Chondrocyte (in vitro differentiated cells): ENCODE results near the gene LFNG. TPM values are rescaled to one million over a fixed set of nuclear protein-coding genes. Genes with fewer than 3 reads are reported as not detected.

Source experiments
- DNase-seq: peaks from one replicate; pipeline ENCODE4 v3.0.0; 2021; ENCODE audit warnings: mixed read lengths, low spot score
- H3K27ac Mint-ChIP-seq: one replicate; pipeline ENCODE4 v1.8.0; 2021; ENCODE audit warnings: mild to moderate bottlenecking, moderate library complexity, mixed read lengths; ENCODE audit not compliant: unreplicated experiment
- H3K27me3 Mint-ChIP-seq: 2 replicates; pipeline ENCODE4 v1.8.0; 2021; ENCODE audit warnings: low read depth, mixed read lengths
- H3K36me3 Mint-ChIP-seq: 2 replicates; pipeline ENCODE4 v1.8.0; 2021; ENCODE audit warnings: low read depth, mixed read lengths
- H3K4me1 Mint-ChIP-seq: 2 replicates; pipeline ENCODE4 v1.8.0; 2021; ENCODE audit warnings: low read depth, mild to moderate bottlenecking, mixed read lengths
- H3K4me3 Mint-ChIP-seq: one replicate; pipeline ENCODE4 v1.8.0; 2021; ENCODE audit warnings: mild to moderate bottlenecking, moderate library complexity, mixed read lengths; ENCODE audit not compliant: unreplicated experiment
- H3K9me3 Mint-ChIP-seq: 2 replicates; pipeline ENCODE4 v1.8.0; 2021; ENCODE audit warnings: low read depth, mixed read lengths
- total RNA-seq: library from RNA; stranded (reverse); gene quantifications from 3 replicates; pipeline ENCODE4 v1.2.1, GENCODE V29; 2021
- TF ChIP-seq, protein P1 (sequence below): fragments of 200-600 bp; sonication (generic); IDR thresholded peaks from 2 replicates; pipeline ENCODE4 v1.5.0; 2021; ENCODE audit warnings: antibody characterized with exemption, mild to moderate bottlenecking, moderate library complexity

LFNG gene
- total RNA-seq, 1 donor from 2014 or later, result 39.9 TPM

DNA sequence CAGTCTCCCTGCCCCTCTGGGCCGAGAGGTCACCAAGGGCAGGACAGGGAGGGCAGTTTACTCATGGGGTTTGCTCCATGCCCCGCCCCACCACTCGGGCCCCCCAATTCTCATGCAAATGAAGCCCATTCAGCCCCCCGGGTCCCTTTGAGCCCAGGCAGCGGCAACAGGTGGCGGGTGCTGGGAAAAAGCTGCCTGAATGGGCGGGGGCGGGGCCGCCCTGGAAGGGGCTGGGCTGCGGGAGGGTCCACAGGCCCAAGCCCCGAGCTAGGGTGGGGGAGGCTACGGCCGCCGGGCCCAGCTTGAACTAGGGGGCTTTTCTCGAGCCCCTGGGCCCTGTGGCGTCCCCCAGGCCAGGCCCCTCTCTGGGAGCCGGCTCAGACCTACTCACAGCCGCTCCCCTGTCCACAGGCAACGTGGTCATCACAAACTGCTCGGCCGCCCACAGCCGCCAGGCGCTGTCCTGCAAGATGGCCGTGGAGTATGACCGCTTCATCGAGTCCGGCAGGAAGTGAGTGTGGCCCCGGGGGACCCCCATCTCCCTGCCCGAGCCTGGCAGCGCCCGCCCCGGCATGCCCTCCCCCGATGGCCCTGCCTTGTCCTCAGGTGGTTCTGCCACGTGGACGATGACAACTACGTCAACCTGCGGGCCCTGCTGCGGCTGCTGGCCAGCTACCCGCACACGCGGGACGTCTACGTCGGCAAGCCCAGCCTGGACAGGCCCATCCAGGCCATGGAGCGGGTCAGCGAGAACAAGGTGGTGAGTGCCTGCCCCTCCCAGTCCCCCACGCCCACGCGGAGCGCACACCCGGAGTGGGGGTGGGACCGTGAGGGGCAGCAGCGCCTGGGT, 5.5 kb downstream of the LFNG start:
- no peak for DNase-seq
- peaks cover 68% of the 10 kb centered on the region for H3K4me1 Mint-ChIP-seq
- TF ChIP-seq, protein P1, sequence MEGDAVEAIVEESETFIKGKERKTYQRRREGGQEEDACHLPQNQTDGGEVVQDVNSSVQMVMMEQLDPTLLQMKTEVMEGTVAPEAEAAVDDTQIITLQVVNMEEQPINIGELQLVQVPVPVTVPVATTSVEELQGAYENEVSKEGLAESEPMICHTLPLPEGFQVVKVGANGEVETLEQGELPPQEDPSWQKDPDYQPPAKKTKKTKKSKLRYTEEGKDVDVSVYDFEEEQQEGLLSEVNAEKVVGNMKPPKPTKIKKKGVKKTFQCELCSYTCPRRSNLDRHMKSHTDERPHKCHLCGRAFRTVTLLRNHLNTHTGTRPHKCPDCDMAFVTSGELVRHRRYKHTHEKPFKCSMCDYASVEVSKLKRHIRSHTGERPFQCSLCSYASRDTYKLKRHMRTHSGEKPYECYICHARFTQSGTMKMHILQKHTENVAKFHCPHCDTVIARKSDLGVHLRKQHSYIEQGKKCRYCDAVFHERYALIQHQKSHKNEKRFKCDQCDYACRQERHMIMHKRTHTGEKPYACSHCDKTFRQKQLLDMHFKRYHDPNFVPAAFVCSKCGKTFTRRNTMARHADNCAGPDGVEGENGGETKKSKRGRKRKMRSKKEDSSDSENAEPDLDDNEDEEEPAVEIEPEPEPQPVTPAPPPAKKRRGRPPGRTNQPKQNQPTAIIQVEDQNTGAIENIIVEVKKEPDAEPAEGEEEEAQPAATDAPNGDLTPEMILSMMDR, result no peak
- H3K4me3 Mint-ChIP-seq, result no peak overlapping the region
- H3K27me3 Mint-ChIP-seq, result no peaks in the 10 kb centered on the region
- H3K9me3 Mint-ChIP-seq, result no peaks in the 10 kb centered on the region
- H3K27ac Mint-ChIP-seq, result no peak overlapping the region
- H3K36me3 Mint-ChIP-seq, result peaks cover 3% of the 10 kb centered on the region

DNA sequence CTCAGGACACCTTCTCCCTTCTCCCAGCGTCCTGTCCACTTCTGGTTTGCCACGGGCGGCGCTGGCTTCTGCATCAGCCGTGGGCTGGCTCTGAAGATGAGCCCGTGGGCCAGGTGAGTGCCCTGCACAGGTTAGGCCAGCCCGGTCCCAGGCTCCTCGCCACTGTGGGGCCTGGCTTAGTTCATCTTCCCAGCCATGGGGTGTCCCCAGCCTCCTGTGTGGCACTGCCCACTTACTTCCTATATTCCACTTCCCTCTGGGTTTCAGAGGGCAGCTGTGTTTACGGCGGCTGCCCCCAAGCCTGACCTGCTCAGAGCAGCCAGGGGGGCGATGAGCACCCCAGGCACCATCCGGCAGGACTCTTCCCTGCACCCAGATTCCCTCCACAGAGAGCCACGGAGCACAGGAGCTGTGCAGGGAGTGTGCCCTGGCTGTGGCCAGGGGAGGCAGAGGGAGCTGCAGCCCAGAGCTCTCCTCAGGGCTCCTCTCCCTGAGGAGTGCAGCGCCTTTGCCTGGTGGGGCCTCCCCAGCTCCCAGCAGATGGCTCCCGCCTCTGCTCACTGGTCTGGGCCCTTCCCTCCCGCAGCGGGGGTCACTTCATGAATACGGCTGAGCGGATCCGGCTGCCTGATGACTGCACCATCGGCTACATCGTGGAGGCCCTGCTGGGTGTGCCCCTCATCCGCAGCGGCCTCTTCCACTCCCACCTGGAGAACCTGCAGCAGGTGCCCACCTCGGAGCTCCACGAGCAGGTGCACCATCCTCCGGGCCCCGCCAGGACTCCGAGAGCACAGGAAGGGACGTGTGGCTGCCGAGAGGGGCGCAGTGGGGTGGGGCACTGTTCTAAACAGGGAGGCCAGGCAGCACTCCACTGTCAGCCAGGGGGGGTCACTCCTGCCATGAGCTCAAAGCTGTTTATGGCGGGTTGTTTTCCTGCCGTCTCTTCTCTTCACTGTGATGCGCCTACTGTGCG, 6.4 kb downstream of the LFNG start:
- peaks cover 3% of the 10 kb centered on the region for H3K36me3 Mint-ChIP-seq
- peaks cover 66% of the 10 kb centered on the region for H3K4me1 Mint-ChIP-seq
- DNase-seq, result no peak
- H3K9me3 Mint-ChIP-seq, result no peaks in the 10 kb centered on the region
- no peaks in the 10 kb centered on the region for H3K27me3 Mint-ChIP-seq
- TF ChIP-seq, protein P1, result peak; percentile 9
- H3K27ac Mint-ChIP-seq, result peak overlapping the region; percentile 27
- H3K4me3 Mint-ChIP-seq, result no peak overlapping the region

DNA sequence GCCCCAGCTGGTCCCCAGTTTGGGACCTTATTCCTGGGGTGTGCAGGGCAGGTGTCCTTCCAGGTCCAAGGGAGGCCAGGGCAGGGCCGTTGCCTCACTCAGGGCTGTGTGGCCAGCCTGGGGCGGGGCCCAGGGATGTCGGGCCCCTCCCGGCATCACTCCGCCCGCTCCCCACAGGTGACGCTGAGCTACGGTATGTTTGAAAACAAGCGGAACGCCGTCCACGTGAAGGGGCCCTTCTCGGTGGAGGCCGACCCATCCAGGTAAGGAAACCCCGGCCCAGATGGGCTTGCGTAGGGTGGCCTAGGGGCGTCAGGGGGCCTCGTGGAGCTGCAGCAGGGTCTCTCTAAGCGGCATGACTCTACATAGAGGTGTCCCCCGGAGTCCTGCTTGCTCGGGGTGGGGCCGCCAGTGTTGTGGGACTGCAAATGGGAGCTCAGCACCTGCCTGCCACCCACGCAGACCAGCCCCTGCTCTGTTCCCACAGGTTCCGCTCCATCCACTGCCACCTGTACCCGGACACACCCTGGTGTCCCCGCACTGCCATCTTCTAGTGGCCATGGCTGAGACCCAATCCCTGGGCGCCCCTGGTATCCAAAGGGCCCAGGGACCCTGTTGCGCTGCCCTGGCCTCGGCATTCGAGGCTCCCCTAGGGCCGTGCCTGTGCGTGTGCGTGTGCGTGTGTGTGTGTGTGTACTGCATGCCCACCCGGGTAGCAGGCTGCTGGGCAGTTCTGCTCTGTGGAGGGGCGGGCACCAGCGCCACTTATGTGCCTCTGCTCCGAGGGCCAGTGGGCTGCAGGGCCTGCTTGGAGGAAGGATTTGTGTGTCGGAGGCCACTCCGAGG, 7.3 kb downstream of the LFNG start:
- Mint-ChIP-seq H3K27ac (no peak overlapping the region), H3K4me3 (no peak overlapping the region), H3K27me3 (no peaks in the 10 kb centered on the region), H3K36me3 (peaks cover 3% of the 10 kb centered on the region), H3K4me1 (peaks cover 62% of the 10 kb centered on the region), H3K9me3 (no peaks in the 10 kb centered on the region)
- no peak for DNase-seq
- TF ChIP-seq, protein P1, result no peak

DNA sequence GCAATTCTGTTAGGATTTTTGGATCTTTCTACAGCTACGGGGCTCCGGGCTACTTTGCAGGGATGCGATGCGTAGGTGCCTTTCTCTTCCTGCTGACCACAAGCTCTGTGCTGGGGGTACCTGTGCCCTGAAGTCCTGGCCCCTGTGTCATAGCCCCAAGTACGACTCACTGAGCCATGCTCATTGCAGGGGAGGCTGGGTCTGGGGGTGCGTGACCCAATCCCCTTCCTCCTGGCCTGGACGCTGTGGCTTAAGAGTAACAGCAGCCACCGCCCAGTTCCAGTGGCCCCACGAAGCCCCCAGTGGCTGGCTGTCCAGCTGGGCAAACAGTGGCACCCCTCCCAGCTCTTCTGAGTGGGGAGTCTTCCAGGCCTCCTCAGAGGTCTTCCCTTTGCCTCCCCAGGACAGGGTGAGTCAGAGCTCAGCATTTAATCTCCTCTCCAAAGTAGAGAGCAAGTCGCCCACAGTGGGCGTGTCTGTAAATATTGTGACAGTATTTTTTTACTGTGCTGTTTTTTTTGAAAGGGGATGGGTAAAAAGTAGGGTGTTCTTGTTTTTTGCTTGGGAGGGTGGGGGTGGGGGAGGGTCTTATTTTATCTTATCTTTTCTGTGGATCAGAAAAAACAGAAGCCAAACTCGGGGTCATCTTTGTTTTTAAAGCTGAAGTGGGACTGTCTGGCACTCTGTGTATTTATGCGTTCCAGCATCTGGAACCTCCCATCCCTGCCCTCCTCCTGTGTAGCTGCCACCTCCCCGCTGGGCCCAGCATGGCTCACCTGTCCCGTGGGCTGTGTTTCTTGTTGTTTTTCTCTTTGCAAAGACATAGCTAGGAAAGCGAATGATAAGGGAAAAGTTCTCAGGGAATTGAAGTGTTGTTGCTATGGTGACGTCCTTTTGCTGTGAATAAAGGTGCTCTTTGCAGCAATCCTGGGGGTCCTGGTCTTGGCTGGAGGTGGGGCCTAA, 8.2 kb downstream of the LFNG start:
- no peaks in the 10 kb centered on the region for H3K9me3 Mint-ChIP-seq
- DNase-seq, result no peak
- H3K36me3 Mint-ChIP-seq, result peaks cover 2% of the 10 kb centered on the region
- peaks cover 54% of the 10 kb centered on the region for H3K4me1 Mint-ChIP-seq
- H3K27ac Mint-ChIP-seq, result peak overlapping the region; percentile 50
- H3K4me3 Mint-ChIP-seq, result no peak overlapping the region
- no peaks in the 10 kb centered on the region for H3K27me3 Mint-ChIP-seq
- TF ChIP-seq, protein P1, result no peak
